Neutrophil (primary cell): ENCODE results near the gene OVCA2.

ENCODE experiments used
- H3K27ac ChIP-seq: fragments of 200-600 bp; sonication (generic); 2 replicates; pipeline ENCODE4 v1.5.1; 2016; ENCODE audit warnings: mild to moderate bottlenecking, moderate library complexity
- H3K27me3 ChIP-seq: fragments of 200-600 bp; sonication (generic); 2 replicates; pipeline ENCODE4 v1.6.0; 2016; ENCODE audit warnings: mild to moderate bottlenecking
- H3K36me3 ChIP-seq: fragments of 200-600 bp; sonication (generic); 2 replicates; pipeline ENCODE4 v1.5.1; 2017
- H3K4me1 ChIP-seq, 2 experiments: fragments of 200-600 bp in 1 of 2; sonication (generic) in 1 of 2; 1 replicate in 1 of 2; 2 replicates in 1 of 2; pipeline versions ENCODE4 v1.5.1 to v1.6.1; 2013 to 2016; ENCODE audit warnings: low read depth in 1 of 2, low read length in 1 of 2, mild to moderate bottlenecking in 1 of 2, moderate library complexity in 1 of 2; ENCODE audit not compliant: control insufficient read depth in 1 of 2, insufficient read depth in 1 of 2
- H3K4me3 ChIP-seq, 2 experiments: fragments of 200-600 bp in 1 of 2; sonication (generic) in 1 of 2; 1 replicate in 1 of 2; 2 replicates in 1 of 2; pipeline ENCODE4 v1.5.1; 2013 to 2016; ENCODE audit warnings: low read depth in 1 of 2, low read length in 1 of 2, mild to moderate bottlenecking in 1 of 2, moderate library complexity in 1 of 2
- H3K9me3 ChIP-seq: fragments of 200-600 bp; sonication (generic); 2 replicates; pipeline ENCODE4 v1.5.1; 2016
- CTCF ChIP-seq: fragments of 200-600 bp; sonication (generic); IDR thresholded peaks from 2 replicates; pipeline ENCODE4 v1.5.1; 2016; ENCODE audit warnings: antibody characterized with exemption

The OVCA2 gene

GRCh38 chr17:2056206-2057174 lies 14.7 kb downstream of the OVCA2 start:
- Histone ChIP-seq H3K9me3 (no peaks in the 10 kb centered on the region), H3K4me1 (peaks cover 67 to 82% of the 10 kb centered on the region in 2 experiments), H3K4me3 (peak overlapping the region; percentile 47 to 63), H3K27me3 (peaks cover 69% of the 10 kb centered on the region), H3K36me3 (peaks cover 5% of the 10 kb centered on the region), H3K27ac (peak overlapping the region; percentile 60)
- no peak for TF ChIP-seq CTCF

GRCh38 chr17:2057175-2057759 lies 15.4 kb downstream of the OVCA2 start:
- no peak overlapping the region for H3K27ac ChIP-seq
- peaks cover 61% of the 10 kb centered on the region for H3K27me3 ChIP-seq
- no peak for TF ChIP-seq CTCF
- H3K4me3 ChIP-seq: peak overlapping the region; percentile 38 to 47
- H3K4me1 ChIP-seq: peaks cover 67 to 81% of the 10 kb centered on the region in 2 experiments
- no peaks in the 10 kb centered on the region for H3K9me3 ChIP-seq
- H3K36me3 ChIP-seq: peaks cover 5% of the 10 kb centered on the region

- peaks cover 67 to 81% of the 10 kb centered on the region in 2 experiments for H3K4me1 ChIP-seq
- H3K36me3 ChIP-seq: peaks cover 10% of the 10 kb centered on the region
- peak overlapping the region; percentile 83 for H3K27ac ChIP-seq
- TF ChIP-seq CTCF: no peak
- H3K9me3 ChIP-seq: no peaks in the 10 kb centered on the region
- H3K4me3 ChIP-seq: peak overlapping the region; percentile 65 to 85
- H3K27me3 ChIP-seq: peaks cover 57% of the 10 kb centered on the region
These were observed 16.2 kb downstream of the OVCA2 start for GRCh38 chr17:2057760-2058585.

GRCh38 chr17:2058586-2059546 lies 17.0 kb downstream of the OVCA2 start:
- Histone ChIP-seq H3K27me3 (peaks cover 48% of the 10 kb centered on the region), H3K36me3 (peaks cover 19% of the 10 kb centered on the region), H3K4me1 (peaks cover 60 to 73% of the 10 kb centered on the region in 2 experiments), H3K9me3 (no peaks in the 10 kb centered on the region), H3K27ac (peak overlapping the region; percentile 83), H3K4me3 (peak overlapping the region; percentile 65 to 85)
- TF ChIP-seq CTCF: peak; percentile 93
